Activated T-helper 1 cell treated with anti-CD3 and anti-CD28 coated beads, Interleukin-12 subunit alpha, Interleukin-12 subunit beta, Interleukin-2, Interleukin-4 antibody, amounts not matched to agents 30 ng/mL and 10 ng/mL and 1 ng/mL, durations not matched to agents 14 hours and 24 hours and 36 hours (primary cell): ENCODE data around the gene TRMU. TPM values are rescaled to one million over a fixed set of nuclear protein-coding genes. Genes with fewer than 3 reads are reported as not detected.
A peak's percentile ranks its signal among the peaks of the same experiment; 100 is the strongest.
"Not testable (repeated sequence)": the region's sequence is repeated elsewhere in the genome, so short reads cannot be mapped to it uniquely, and the experiment has no call there.

ENCODE experiments used
- DNase-seq: peaks from one replicate; pipeline ENCODE4 v3.0.0; 2021; ENCODE audit warnings: low spot score
- H3K27ac Mint-ChIP-seq: one replicate; pipeline ENCODE4 v1.8.0; 2021; ENCODE audit warnings: mild to moderate bottlenecking, mixed read lengths
- H3K27me3 Mint-ChIP-seq: one replicate; pipeline ENCODE4 v1.8.0; 2022; ENCODE audit warnings: mild to moderate bottlenecking, moderate library complexity, mixed read lengths; ENCODE audit not compliant: insufficient read depth
- H3K36me3 Mint-ChIP-seq: one replicate; pipeline ENCODE4 v1.8.0; 2021; ENCODE audit warnings: low read depth, mixed read lengths
- H3K4me1 Mint-ChIP-seq: one replicate; pipeline ENCODE4 v1.8.0; 2021; ENCODE audit warnings: low read depth, mixed read lengths
- H3K4me3 Mint-ChIP-seq: one replicate; pipeline ENCODE4 v1.8.0; 2021; ENCODE audit warnings: mild to moderate bottlenecking, moderate library complexity, mixed read lengths
- H3K9me3 Mint-ChIP-seq: one replicate; pipeline ENCODE4 v1.8.0; 2021; ENCODE audit warnings: mixed read lengths
- intact Hi-C: fragments of 100-400 bp; cut with micrococcal nuclease; formaldehyde crosslinking; loops from one replicate; pipeline ENCODE4 v1.15.1; 2024
- total RNA-seq: library from RNA; stranded (reverse); gene quantifications from 2 replicates; pipeline ENCODE4 v1.2.3, GENCODE V29; 2022

TRMU gene
- total RNA-seq, 1 donor from 2014 or later, result 85.5 TPM

- H3K27me3 Mint-ChIP-seq, H3K4me3 Mint-ChIP-seq, DNase-seq, H3K9me3 Mint-ChIP-seq, intact Hi-C loops, H3K27ac Mint-ChIP-seq, H3K4me1 Mint-ChIP-seq: not testable (repeated sequence)
- peaks cover 30% of the 10 kb centered on the region for H3K36me3 Mint-ChIP-seq
Measured at GRCh38 chr22:46312848-46313247, 22.7 kb upstream of the TRMU start.

DNA sequence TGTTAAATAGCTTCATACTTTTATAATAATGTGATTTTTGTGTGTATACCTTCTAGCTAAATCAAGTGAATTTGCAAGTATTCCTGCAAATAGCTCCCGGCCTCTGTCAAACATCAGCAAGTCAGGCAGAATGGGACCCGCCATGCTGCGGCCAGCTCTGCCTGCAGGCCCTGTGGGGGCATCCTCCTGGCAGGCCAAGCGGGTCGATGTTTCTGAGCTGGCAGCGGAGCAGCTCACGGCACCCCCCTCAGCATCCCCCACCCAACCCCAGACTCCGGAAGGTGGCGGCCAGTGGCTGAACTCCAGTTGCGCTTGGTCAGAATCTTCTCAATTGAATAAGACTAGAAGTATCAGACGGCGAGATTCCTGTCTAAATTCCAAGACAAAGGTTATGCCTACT is 19.5 kb upstream of the TRMU start:
- Mint-ChIP-seq H3K4me3 (no peak overlapping the region), H3K9me3 (no peaks in the 10 kb centered on the region), H3K27ac (no peak overlapping the region), H3K4me1 (no peaks in the 10 kb centered on the region), H3K27me3 (no peaks in the 10 kb centered on the region), H3K36me3 (peaks cover 27% of the 10 kb centered on the region)
- intact Hi-C loops, result loop anchor here (2.0 kb wide), 1 partner anchor 309 kb away; no protein-coding TSS in a partner anchor
- no peak for DNase-seq

DNA sequence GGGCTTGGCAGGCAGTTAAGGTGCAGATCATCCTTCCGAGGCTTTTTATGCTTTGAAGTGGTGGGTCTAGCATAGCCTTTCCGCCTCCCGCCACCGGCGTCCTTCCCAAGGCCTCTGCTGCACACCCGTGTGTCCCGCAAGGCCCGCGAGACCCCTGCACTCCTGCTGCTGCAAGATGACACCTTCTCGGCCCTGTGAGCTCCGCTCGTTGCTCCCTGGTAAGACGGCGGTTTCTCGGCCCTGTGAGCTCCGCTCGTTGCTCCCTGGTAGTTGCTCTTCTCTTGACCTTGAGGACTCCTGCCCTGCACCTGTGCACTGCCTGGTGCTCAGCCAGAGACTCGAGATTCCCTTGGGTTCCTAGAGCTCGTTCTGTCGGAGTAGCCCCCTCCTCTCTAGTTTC is 17.9 kb upstream of the TRMU start:
- Mint-ChIP-seq H3K4me3 (no peak overlapping the region), H3K9me3 (no peaks in the 10 kb centered on the region), H3K36me3 (peaks cover 24% of the 10 kb centered on the region), H3K27me3 (no peaks in the 10 kb centered on the region), H3K4me1 (no peaks in the 10 kb centered on the region), H3K27ac (no peak overlapping the region)
- no peak for DNase-seq
- intact Hi-C loops, result no loop called here

DNA sequence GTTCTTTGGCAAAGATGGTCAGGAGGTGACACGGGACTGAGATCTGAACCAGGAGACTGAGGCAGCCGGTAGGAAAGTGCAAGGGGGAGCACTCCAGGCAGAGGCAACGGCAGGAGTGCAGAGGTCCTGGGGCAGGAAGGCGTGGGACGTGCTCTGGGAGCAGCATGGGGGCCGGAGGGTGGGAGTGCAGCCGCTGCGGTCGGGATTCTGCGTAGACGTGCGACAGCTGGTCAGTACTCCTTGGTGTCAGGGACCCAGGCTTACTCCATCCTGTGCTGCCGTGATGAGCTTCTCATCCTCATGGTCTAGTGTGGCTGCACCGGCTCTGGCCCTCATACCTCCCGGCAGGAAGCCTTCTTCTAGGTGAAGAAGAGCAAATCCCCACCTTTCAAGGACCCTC is 16.9 kb upstream of the TRMU start:
- intact Hi-C loops, result no loop called here
- H3K27ac Mint-ChIP-seq, result no peak overlapping the region
- no peak overlapping the region for H3K4me3 Mint-ChIP-seq
- H3K27me3 Mint-ChIP-seq, result no peaks in the 10 kb centered on the region
- H3K9me3 Mint-ChIP-seq, result no peaks in the 10 kb centered on the region
- H3K4me1 Mint-ChIP-seq, result no peaks in the 10 kb centered on the region
- H3K36me3 Mint-ChIP-seq, result peaks cover 27% of the 10 kb centered on the region
- no peak for DNase-seq

DNA sequence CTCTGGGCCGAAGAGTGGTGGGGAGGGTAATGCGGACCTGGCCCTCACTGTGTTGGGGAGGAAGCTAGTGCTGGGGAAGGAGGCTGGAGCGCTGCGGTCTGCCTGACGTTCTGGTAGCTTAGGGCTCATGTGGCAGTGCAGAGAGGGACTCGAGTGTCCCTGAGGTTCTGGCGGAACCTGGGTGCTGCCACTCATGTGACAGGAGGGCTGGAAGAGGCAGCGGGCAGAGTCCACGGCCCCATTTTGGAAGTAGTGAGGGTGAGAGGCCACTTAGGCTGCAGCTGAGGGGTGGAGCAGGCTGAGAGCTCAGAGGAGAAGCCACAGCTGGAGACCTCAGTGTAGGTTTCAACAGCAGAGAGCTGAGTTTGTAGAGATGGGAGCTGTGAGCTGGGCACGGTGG is 16.2 kb upstream of the TRMU start:
- Mint-ChIP-seq H3K27me3 (no peaks in the 10 kb centered on the region), H3K9me3 (no peaks in the 10 kb centered on the region), H3K36me3 (peaks cover 30% of the 10 kb centered on the region), H3K4me3 (no peak overlapping the region), H3K4me1 (no peaks in the 10 kb centered on the region), H3K27ac (no peak overlapping the region)
- intact Hi-C loops, result no loop called here
- DNase-seq, result no peak

- intact Hi-C loops, result no loop called here
- no peak overlapping the region for H3K27ac Mint-ChIP-seq
- no peaks in the 10 kb centered on the region for H3K9me3 Mint-ChIP-seq
- peaks cover 30% of the 10 kb centered on the region for H3K36me3 Mint-ChIP-seq
- H3K4me1 Mint-ChIP-seq, result no peaks in the 10 kb centered on the region
- H3K4me3 Mint-ChIP-seq, result no peak overlapping the region
- H3K27me3 Mint-ChIP-seq, result no peaks in the 10 kb centered on the region
- DNase-seq, result no peak
Measured at GRCh38 chr22:46320166-46320710, 15.3 kb upstream of the TRMU start.

- intact Hi-C loops, result no loop called here
- no peak for DNase-seq
- Mint-ChIP-seq H3K27ac (peak overlapping the region; percentile 3), H3K9me3 (no peaks in the 10 kb centered on the region), H3K36me3 (peaks cover 30% of the 10 kb centered on the region), H3K4me3 (no peak overlapping the region), H3K4me1 (no peaks in the 10 kb centered on the region), H3K27me3 (no peaks in the 10 kb centered on the region)
Measured at GRCh38 chr22:46320716-46321386, 14.7 kb upstream of the TRMU start.

DNA sequence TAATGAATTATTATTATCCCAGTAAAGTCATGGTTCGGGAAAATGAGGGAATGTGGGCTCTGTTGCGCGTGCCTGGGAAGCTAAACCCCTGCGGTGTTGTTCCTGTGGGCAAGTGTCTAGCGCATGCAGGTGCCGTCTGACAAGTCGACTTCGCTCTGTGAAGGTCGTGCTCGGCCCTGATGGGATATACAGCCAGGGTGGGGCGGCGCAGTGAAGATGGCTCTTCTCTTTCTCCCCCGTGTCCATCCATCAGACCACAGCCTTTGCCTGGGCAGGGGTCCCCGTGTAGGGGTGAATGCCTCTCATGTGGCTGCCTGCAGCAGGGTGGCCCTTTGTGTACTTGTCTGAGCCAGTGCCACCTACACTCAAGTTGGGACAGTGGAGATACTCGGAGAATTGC is 12.8 kb upstream of the TRMU start:
- intact Hi-C loops, result no loop called here

DNA sequence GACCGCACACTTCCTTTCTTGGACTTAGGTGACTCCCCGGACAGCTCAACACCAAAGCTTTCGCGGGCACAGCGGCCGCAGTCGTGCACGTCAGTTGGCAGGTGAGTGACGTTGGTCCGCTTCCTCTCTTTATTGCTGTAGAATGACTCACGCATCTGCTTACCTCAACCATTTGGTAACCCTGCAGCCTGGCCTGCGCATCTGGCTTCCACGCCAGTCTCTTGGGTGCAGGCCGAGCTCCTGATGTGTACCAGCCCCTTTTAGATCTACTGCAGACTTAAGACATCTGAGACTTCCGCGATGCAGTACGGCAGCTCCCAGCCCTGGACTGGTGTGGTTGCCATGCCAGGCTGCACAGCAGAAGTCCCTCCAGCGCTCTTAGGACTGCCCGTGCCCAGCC is 12.4 kb upstream of the TRMU start:
- no peaks in the 10 kb centered on the region for H3K9me3 Mint-ChIP-seq
- no peak for DNase-seq
- H3K27ac Mint-ChIP-seq, result no peak overlapping the region
- intact Hi-C loops, result no loop called here
- no peaks in the 10 kb centered on the region for H3K4me1 Mint-ChIP-seq
- no peaks in the 10 kb centered on the region for H3K27me3 Mint-ChIP-seq
- H3K36me3 Mint-ChIP-seq, result peaks cover 27% of the 10 kb centered on the region
- no peak overlapping the region for H3K4me3 Mint-ChIP-seq

More for the DNA sequence above, 12.8 kb upstream of the TRMU start:
- H3K36me3 Mint-ChIP-seq, result peaks cover 32% of the 10 kb centered on the region
- no peaks in the 10 kb centered on the region for H3K27me3 Mint-ChIP-seq
- H3K9me3 Mint-ChIP-seq, result no peaks in the 10 kb centered on the region
- H3K4me1 Mint-ChIP-seq, result no peaks in the 10 kb centered on the region
- H3K4me3 Mint-ChIP-seq, result no peak overlapping the region
- no peak overlapping the region for H3K27ac Mint-ChIP-seq
- DNase-seq, result no peak

GRCh38 chr22:46326066-46326680 is 9.3 kb upstream of the TRMU start:
- Mint-ChIP-seq H3K4me1 (no peaks in the 10 kb centered on the region), H3K9me3 (no peaks in the 10 kb centered on the region), H3K4me3 (no peak overlapping the region), H3K27me3 (no peaks in the 10 kb centered on the region), H3K36me3 (peaks cover 26% of the 10 kb centered on the region), H3K27ac (no peak overlapping the region)
- intact Hi-C loops, result no loop called here
- no peak for DNase-seq

GRCh38 chr22:46327691-46328465 is 7.6 kb upstream of the TRMU start:
- DNase-seq, result no peak
- Mint-ChIP-seq H3K4me3 (no peak overlapping the region), H3K4me1 (no peaks in the 10 kb centered on the region), H3K27me3 (no peaks in the 10 kb centered on the region), H3K36me3 (peaks cover 29% of the 10 kb centered on the region), H3K27ac (no peak overlapping the region), H3K9me3 (no peaks in the 10 kb centered on the region)
- intact Hi-C loops, result no loop called here

DNA sequence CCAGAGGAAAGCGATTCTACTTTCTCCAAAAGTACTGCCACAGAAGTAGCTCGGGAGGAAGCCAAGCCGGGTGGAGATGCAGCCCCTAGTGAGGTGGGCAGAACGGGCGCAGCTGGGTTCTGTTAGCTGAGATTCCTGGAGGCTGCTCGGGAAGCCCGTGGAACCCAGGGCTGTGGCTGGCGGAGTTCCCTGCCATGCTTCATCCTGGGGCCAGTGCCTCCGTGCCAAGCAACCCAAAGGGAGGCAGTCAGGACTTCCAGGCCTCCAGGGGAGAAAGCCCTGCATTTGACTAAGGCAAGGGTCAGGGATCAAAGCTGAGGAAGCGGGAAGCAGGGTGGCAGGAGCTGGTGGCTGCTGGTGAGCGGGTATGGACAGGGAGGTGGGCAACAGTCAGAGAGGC is 6.7 kb upstream of the TRMU start:
- H3K4me3 Mint-ChIP-seq, result no peak overlapping the region
- H3K36me3 Mint-ChIP-seq, result peaks cover 28% of the 10 kb centered on the region
- no peaks in the 10 kb centered on the region for H3K4me1 Mint-ChIP-seq
- no peaks in the 10 kb centered on the region for H3K9me3 Mint-ChIP-seq
- no peaks in the 10 kb centered on the region for H3K27me3 Mint-ChIP-seq
- H3K27ac Mint-ChIP-seq, result no peak overlapping the region
- intact Hi-C loops, result no loop called here
- DNase-seq, result no peak

DNA sequence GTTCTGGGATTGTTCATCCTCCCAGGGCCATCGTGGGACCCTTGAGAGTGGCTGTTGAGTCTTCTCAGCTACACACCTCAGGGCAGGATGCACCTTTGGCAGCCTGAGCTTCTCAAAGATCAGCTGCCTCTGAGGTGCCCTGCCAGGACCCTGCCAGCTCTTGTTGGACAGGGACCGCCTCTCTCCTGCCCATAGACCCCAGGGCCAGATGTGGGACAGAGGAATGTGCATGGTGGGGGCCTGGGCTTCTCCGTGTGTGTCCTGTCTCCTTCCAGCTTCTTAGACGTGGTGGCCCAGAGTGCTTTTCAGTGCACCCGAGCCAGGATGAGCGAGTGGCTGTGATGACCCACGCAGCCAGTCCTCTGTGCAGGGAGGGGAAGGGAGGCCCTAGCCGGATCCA is 5.9 kb upstream of the TRMU start:
- Mint-ChIP-seq H3K4me3 (no peak overlapping the region), H3K27ac (no peak overlapping the region), H3K4me1 (no peaks in the 10 kb centered on the region), H3K27me3 (no peaks in the 10 kb centered on the region), H3K9me3 (no peaks in the 10 kb centered on the region), H3K36me3 (peaks cover 26% of the 10 kb centered on the region)
- intact Hi-C loops, result no loop called here
- no peak for DNase-seq
